H1 (cell line): ENCODE results near the gene TTC33. TPM values are rescaled to one million over a fixed set of nuclear protein-coding genes. Genes with fewer than 3 reads are reported as not detected.
"Not testable (repeated sequence)": the region's sequence is repeated elsewhere in the genome, so short reads cannot be mapped to it uniquely, and the experiment has no call there.

ENCODE experiments used
- CTCF ChIA-PET: fragments of 300-600 bp; sonication (Branson Sonifier 250); formaldehyde crosslinking; loops from one replicate; lab custom pipeline; 2021; ENCODE audit not compliant: partially characterized antibody; lab: Charles Lee
- POLR2A ChIA-PET: fragments of 300-600 bp; sonication (Branson Sonifier 250); formaldehyde crosslinking; loops from one replicate; lab custom pipeline; 2021; ENCODE audit warnings: inconsistent platforms; ENCODE audit not compliant: partially characterized antibody; lab: Charles Lee
- DNase-seq, 2 experiments: peaks; one replicate each; pipeline versions ENCODE4 v3.0.0 to v3.0.0-alpha.2; 2010 to 2022; ENCODE audit warnings: low spot score in 2 of 2, low read depth in 1 of 2, mixed read lengths in 1 of 2
- FAIRE-seq: peaks from 2 replicates; lab custom pipeline; 2011; peaks lifted over from hg19 to GRCh38; lab: Jason Lieb, UNC
- H2AFZ ChIP-seq: 2 replicates; pipeline ENCODE4 v1.8.1; 2012; ENCODE audit warnings: low read length, inconsistent platforms
- H2AK5ac ChIP-seq: 2 replicates; pipeline ENCODE4 v1.6.1; 2013; ENCODE audit warnings: low read depth, low read length
- H2BK120ac ChIP-seq: replicated peaks from 2 replicates; pipeline ENCODE3; 2013; ENCODE audit warnings: low read depth, low read length, inconsistent platforms
- H2BK12ac ChIP-seq: 2 replicates; pipeline ENCODE4 v1.6.1; 2013; ENCODE audit warnings: low read depth, low read length
- H2BK15ac ChIP-seq: 2 replicates; pipeline ENCODE4 v1.6.1; 2013; ENCODE audit warnings: low read length
- H2BK20ac ChIP-seq: 2 replicates; pipeline ENCODE4 v1.6.1; 2013; ENCODE audit warnings: low read length
- H2BK5ac ChIP-seq: 2 replicates; pipeline ENCODE4 v1.6.1; 2013; ENCODE audit warnings: low read depth, low read length
- H3K14ac ChIP-seq: 2 replicates; pipeline ENCODE4 v1.6.1; 2013; ENCODE audit warnings: inconsistent platforms; ENCODE audit not compliant: insufficient read length
- H3K18ac ChIP-seq: 2 replicates; pipeline ENCODE4 v1.6.1; 2013; ENCODE audit warnings: low read length; ENCODE audit errors: extremely low read depth
- H3K23ac ChIP-seq: 2 replicates; pipeline ENCODE4 v1.6.1; 2013; ENCODE audit warnings: inconsistent platforms; ENCODE audit not compliant: insufficient read length
- H3K23me2 ChIP-seq: 2 replicates; pipeline ENCODE4 v1.6.1; 2013; ENCODE audit warnings: low read depth, low read length
- H3K27ac ChIP-seq: 2 replicates; pipeline ENCODE4 v1.6.1; 2011; ENCODE audit warnings: low read depth, low read length, inconsistent platforms
- H3K27me3 ChIP-seq, 4 experiments: replicated peaks in 1 of 4; 1 replicate in 1 of 4; 2 replicates in 3 of 4; pipeline versions ENCODE4 v1.6.1 to v1.8.1; 2011 to 2013; ENCODE audit warnings: low read length in 3 of 4, mild to moderate bottlenecking in 3 of 4, inconsistent platforms in 2 of 4, mixed read lengths in 2 of 4, moderate library complexity in 1 of 4; ENCODE audit not compliant: control insufficient read depth in 3 of 4, insufficient read depth in 3 of 4; ENCODE audit errors: extremely low read depth in 1 of 4
- H3K36me3 ChIP-seq, 4 experiments: 2 replicates each; pipeline versions ENCODE4 v1.6.1 to v1.8.1; 2011 to 2013; ENCODE audit warnings: mild to moderate bottlenecking in 4 of 4, low read length in 3 of 4, moderate library complexity in 2 of 4, control low read depth in 1 of 4, inconsistent platforms in 1 of 4; ENCODE audit not compliant: insufficient read depth in 4 of 4, control insufficient read depth in 2 of 4
- H3K4ac ChIP-seq: replicated peaks from 2 replicates; pipeline ENCODE3; 2013; ENCODE audit warnings: low read length, low read depth, mixed read lengths, inconsistent platforms; ENCODE audit not compliant: insufficient read length
- H3K4me1 ChIP-seq, 4 experiments: replicated peaks in 1 of 4; 1 replicate in 1 of 4; 2 replicates in 3 of 4; pipeline versions ENCODE4 v1.6.1 to v1.8.1; 2011 to 2013; ENCODE audit warnings: low read length in 3 of 4, inconsistent platforms in 2 of 4, mixed read lengths in 1 of 4; ENCODE audit not compliant: insufficient read depth in 4 of 4, control insufficient read depth in 3 of 4
- H3K4me2 ChIP-seq, 2 experiments: 2 replicates each; pipeline versions ENCODE4 v1.6.1 to v1.8.1; 2011 to 2013; ENCODE audit warnings: low read depth in 2 of 2, low read length in 2 of 2, control low read depth in 1 of 2, inconsistent platforms in 1 of 2, mild to moderate bottlenecking in 1 of 2; ENCODE audit not compliant: insufficient read depth in 1 of 2
- H3K4me3 ChIP-seq, 4 experiments: fragments of 200-600, 300-600 bp in 1 of 4; sonication (generic), shearing (Covaris generic), sonication (Bioruptor Twin) in 1 of 4; 2 replicates each; pipeline versions ENCODE4 v1.5.1 to v1.8.1; 2011 to 2016; ENCODE audit warnings: low read length in 4 of 4, low read depth in 3 of 4, control low read depth in 2 of 4, inconsistent platforms in 2 of 4, mild to moderate bottlenecking in 2 of 4, mixed read lengths in 1 of 4, moderate library complexity in 1 of 4; ENCODE audit not compliant: insufficient read depth in 2 of 4; ENCODE audit errors: extremely low read depth in 1 of 4
- H3K56ac ChIP-seq: replicated peaks from 2 replicates; pipeline ENCODE3; 2013; ENCODE audit warnings: low read depth, mild to moderate bottlenecking, mixed read lengths, low read length, inconsistent platforms; ENCODE audit not compliant: insufficient read length
- H3K79me1 ChIP-seq: 2 replicates; pipeline ENCODE4 v1.6.1; 2013; ENCODE audit warnings: low read depth, low read length, control low read depth
- H3K79me2 ChIP-seq, 2 experiments: 2 replicates each; pipeline versions ENCODE4 v1.6.1 to v1.8.1; 2012 to 2013; ENCODE audit warnings: low read length in 2 of 2, mild to moderate bottlenecking in 2 of 2, inconsistent platforms in 1 of 2; ENCODE audit not compliant: insufficient read depth in 2 of 2, control insufficient read depth in 1 of 2
- H3K9ac ChIP-seq, 4 experiments: replicated peaks in 1 of 4; 1 replicate in 1 of 4; 2 replicates in 3 of 4; pipeline versions ENCODE4 v1.6.1 to v1.8.1; 2011 to 2013; ENCODE audit warnings: low read depth in 3 of 4, low read length in 3 of 4, control low read depth in 2 of 4, mild to moderate bottlenecking in 2 of 4, moderate library complexity in 2 of 4, inconsistent platforms in 1 of 4; ENCODE audit errors: extremely low read depth in 1 of 4
- H3K9me3 ChIP-seq, 2 experiments: 2 replicates each; pipeline versions ENCODE4 v1.6.1 to v1.8.1; 2012 to 2013; ENCODE audit warnings: mild to moderate bottlenecking in 2 of 2, moderate library complexity in 2 of 2, control low read depth in 1 of 2, inconsistent platforms in 1 of 2, low read depth in 1 of 2, low read length in 1 of 2, mixed read lengths in 1 of 2; ENCODE audit not compliant: insufficient read depth in 2 of 2
- H4K20me1 ChIP-seq, 2 experiments: replicated peaks in 1 of 2; 2 replicates each; pipeline versions ENCODE3 to v1.8.1; 2011 to 2013; ENCODE audit warnings: inconsistent platforms in 2 of 2, low read length in 2 of 2, mild to moderate bottlenecking in 1 of 2; ENCODE audit not compliant: insufficient read depth in 2 of 2, control insufficient read depth in 1 of 2
- H4K5ac ChIP-seq: 2 replicates; pipeline ENCODE4 v1.6.1; 2013; ENCODE audit warnings: low read length, low read depth, mixed read lengths, inconsistent platforms; ENCODE audit not compliant: insufficient read length
- H4K8ac ChIP-seq: 2 replicates; pipeline ENCODE4 v1.8.0; 2013; ENCODE audit warnings: mild to moderate bottlenecking, moderate library complexity, low read length, inconsistent platforms; ENCODE audit not compliant: insufficient read depth; ENCODE audit errors: extremely low read depth
- H4K91ac ChIP-seq: replicated peaks from 2 replicates; pipeline ENCODE3; 2013; ENCODE audit warnings: low read length, mixed read lengths, inconsistent platforms; ENCODE audit not compliant: insufficient read length
- WGBS, 2 experiments: shearing (Covaris generic) in 1 of 2; methylation state at CpG; one replicate each; pipeline versions ENCODE4 v1.1.6 to v1.1.7; 2013 to 2015; ENCODE audit warnings: low lambda C conversion rate in 2 of 2, mixed read lengths in 2 of 2, inconsistent platforms in 1 of 2, low coverage in 1 of 2, missing lambda C conversion rate in 1 of 2; ENCODE audit not compliant: insufficient replicate concordance in 2 of 2, insufficient coverage in 1 of 2, insufficient read length in 1 of 2; ENCODE audit errors: extremely low coverage in 1 of 2, missing lambda C conversion rate in 1 of 2; 5-methylcytosine and 5-hydroxymethylcytosine counted together
- polyA plus RNA-seq, 7 experiments: library from polyadenylated mRNA; depleted of rRNA in 3 of 7; stranded (reverse) in 5 of 7; unstranded in 2 of 7; fragments of >200 nt in 5 of 7; fragments of 200-250 nt in 2 of 7; gene quantifications; 1 replicate in 5 of 7; 2 replicates in 1 of 7; 4 replicates in 1 of 7; pipeline versions ENCODE4 v1.2.1 to v1.2.3, GENCODE V29; 2011 to 2013; ENCODE audit warnings: missing spikeins in 2 of 7, mixed read lengths in 2 of 7
- total RNA-seq: library from RNA; stranded (reverse); fragmentation: NEBNext Ultra II Directional; extraction: Animal tissue kit (Norgen Biotek cat#: 25700); gene quantifications from 2 replicates; pipeline ENCODE4 v1.2.1, GENCODE V29; 2021

The TTC33 gene
- total and polyA plus RNA-seq, 2 of the 8 experiments (the other 6 are each of a cell fraction or from before 2014, with no cell fraction given): 1.2 to 12.6 TPM

DNA sequence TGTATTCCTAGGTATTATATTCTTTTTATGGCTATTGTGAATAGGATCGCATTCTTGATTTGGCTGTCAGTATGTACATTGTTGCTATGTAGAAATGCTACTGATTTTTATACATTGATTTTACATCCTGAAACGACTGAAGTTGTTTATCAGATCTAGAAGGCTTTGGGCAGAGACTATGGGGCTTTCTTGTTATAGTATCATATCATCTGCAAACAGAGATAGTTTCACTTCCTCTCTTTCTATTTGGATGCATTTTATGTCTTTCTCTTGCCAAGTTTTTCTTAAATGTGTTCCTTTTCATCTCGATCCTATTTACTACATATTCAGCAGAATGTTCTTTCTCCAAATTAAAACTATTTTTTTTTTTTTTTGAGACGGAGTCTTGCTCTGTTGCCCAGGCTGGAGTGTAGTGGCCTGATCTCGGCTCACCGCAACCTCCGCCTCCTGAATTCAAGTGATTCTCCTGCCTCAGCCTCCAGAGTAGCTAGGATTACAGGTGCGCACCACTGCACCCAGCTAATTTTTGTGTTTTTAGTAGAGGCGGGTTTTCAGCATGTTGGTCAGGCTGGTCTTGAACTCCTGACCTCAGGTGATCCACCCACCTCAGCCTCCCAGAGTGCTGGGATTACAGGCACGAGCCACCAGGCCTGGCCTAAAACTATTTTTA, 163.9 kb downstream of the TTC33 start:
- H2BK5ac ChIP-seq, H2AFZ ChIP-seq, H3K79me2 ChIP-seq, H3K4me2 ChIP-seq, H2AK5ac ChIP-seq, H3K9ac ChIP-seq, H3K27me3 ChIP-seq, H3K4me1 ChIP-seq, H2BK12ac ChIP-seq, H2BK120ac ChIP-seq, H3K18ac ChIP-seq, FAIRE-seq, H3K27ac ChIP-seq, DNase-seq, H3K14ac ChIP-seq, CTCF ChIA-PET, H3K23me2 ChIP-seq, H3K9me3 ChIP-seq, H3K23ac ChIP-seq, H3K36me3 ChIP-seq, H2BK15ac ChIP-seq, H3K4me3 ChIP-seq, H2BK20ac ChIP-seq, H4K5ac ChIP-seq, POLR2A ChIA-PET, H3K56ac ChIP-seq, H3K4ac ChIP-seq, H4K20me1 ChIP-seq, H4K91ac ChIP-seq, H4K8ac ChIP-seq, H3K79me1 ChIP-seq: not testable (repeated sequence)
- 86% methylated on average over 9 of the region's 10 CpGs; no CpG with 5 or more reads in 1 of the 2 experiments for WGBS, 2 experiments
